Measurements from ENCODE around the gene DMD. TPM values are rescaled to one million over a fixed set of nuclear protein-coding genes. Genes with fewer than 3 reads are reported as not detected.

Gene DMD
- total RNA-seq, 1 experiment from 2014 or later: 2.2 TPM

DNA sequence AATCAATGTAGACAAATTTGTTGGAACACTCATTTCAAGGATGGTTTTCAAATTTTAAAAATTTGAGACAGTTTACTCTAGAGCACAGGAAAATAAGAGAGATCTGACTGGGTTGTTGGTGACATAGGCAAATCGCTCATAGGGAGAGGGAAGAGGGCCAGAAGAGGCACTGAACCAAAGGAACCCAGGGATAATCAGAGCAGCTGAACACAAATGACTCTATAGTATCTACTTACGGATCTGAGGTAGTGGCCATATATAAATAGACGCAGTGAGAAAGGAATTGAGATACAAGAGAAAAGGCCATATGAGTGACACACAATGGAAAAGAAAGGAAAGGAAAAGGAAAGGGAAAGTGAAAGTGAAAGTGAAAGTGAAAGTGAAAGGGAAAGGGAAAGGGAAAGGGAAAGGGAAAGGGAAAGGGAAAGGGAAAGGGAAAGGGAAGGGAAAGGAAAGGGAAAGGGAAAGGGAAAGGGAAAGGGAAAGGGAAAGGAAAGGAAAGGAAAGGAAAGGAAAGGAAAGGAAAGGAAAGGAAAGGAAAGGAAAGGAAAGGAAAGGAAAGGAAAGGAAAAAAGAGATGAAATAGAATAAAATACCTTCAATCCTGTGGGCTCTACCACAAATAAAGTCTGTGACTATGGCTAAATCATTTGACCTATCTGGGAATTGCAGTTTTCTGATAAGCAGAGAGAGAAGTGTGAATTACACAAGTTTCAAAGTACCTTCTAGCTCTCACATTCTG, 759.2 kb downstream of the DMD start:
- in situ Hi-C loops (cut with HindIII; ENCODE audit: low pct_unique_long_range_greater_than_20kb, low sequenced_read_pairs) (no loop called here), intact Hi-C loops (cut with micrococcal nuclease; ENCODE audit: unreplicated experiment) (no loop called here)
- CTCF ChIA-PET: no interaction called here

DNA sequence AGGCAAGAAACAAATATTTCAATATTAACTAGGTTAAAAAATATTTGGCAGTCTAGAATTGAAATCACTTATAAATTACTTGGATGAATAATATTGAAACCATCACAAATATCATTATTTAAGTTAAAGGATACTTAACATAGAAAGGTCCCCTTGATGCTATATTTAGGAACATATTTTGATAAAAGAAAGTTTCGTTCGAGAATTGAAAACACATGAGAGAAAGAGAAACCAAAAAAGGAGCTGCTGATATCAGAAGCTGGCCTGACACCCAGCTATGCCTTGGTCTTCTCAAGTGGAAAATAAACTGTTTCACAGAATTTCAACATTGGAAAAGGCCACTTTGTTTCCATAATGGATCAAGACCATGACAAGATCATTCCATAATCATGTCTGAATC, 762.4 kb downstream of the DMD start:
- Histone ChIP-seq H3K4me3 (ENCODE audit: low read depth in 2 of 2, low read length in 2 of 2) (no peak overlapping the region), H3K36me3 (ENCODE audit: control insufficient read depth, insufficient read depth, low read length) (no peaks in the 10 kb centered on the region), H3K27me3 (ENCODE audit: control insufficient read depth, insufficient read depth, low read length) (no peaks in the 10 kb centered on the region), H3K27ac (ENCODE audit: low read length) (no peak overlapping the region), H3K4me1 (ENCODE audit: control insufficient read depth, insufficient read depth, low read length) (no peaks in the 10 kb centered on the region), H3K9me3 (ENCODE audit: control insufficient read depth, insufficient read depth, low read depth, low read length) (no peaks in the 10 kb centered on the region)
- in situ Hi-C loops (cut with HindIII; ENCODE audit: low pct_unique_long_range_greater_than_20kb, low sequenced_read_pairs) (no loop called here), intact Hi-C loops (cut with micrococcal nuclease; ENCODE audit: unreplicated experiment) (no loop called here)
- DNase-seq (ENCODE audit: low read depth, low spot score) (no peak), ATAC-seq (no peak)
- POLR2A ChIA-PET: no interaction called here
- no TSS peak for BruUV-seq (replicated peaks)
- no peak for TF ChIP-seq POLR2AphosphoS5 (IDR thresholded peaks at IDR 0.05; ENCODE audit: low read depth, low read length)
- TF ChIP-seq TCF7L2 (IDR thresholded peaks at IDR 0.05; ENCODE audit: low read depth, low read length): no peak
- TF ChIP-seq, protein P1, sequence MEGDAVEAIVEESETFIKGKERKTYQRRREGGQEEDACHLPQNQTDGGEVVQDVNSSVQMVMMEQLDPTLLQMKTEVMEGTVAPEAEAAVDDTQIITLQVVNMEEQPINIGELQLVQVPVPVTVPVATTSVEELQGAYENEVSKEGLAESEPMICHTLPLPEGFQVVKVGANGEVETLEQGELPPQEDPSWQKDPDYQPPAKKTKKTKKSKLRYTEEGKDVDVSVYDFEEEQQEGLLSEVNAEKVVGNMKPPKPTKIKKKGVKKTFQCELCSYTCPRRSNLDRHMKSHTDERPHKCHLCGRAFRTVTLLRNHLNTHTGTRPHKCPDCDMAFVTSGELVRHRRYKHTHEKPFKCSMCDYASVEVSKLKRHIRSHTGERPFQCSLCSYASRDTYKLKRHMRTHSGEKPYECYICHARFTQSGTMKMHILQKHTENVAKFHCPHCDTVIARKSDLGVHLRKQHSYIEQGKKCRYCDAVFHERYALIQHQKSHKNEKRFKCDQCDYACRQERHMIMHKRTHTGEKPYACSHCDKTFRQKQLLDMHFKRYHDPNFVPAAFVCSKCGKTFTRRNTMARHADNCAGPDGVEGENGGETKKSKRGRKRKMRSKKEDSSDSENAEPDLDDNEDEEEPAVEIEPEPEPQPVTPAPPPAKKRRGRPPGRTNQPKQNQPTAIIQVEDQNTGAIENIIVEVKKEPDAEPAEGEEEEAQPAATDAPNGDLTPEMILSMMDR (IDR thresholded peaks at IDR 0.05): no peak
- TF ChIP-seq SIN3A (IDR thresholded peaks at IDR 0.05; ENCODE audit: borderline replicate concordance, insufficient read depth, low read depth, low read length): no peak
- TF ChIP-seq, protein P2, sequence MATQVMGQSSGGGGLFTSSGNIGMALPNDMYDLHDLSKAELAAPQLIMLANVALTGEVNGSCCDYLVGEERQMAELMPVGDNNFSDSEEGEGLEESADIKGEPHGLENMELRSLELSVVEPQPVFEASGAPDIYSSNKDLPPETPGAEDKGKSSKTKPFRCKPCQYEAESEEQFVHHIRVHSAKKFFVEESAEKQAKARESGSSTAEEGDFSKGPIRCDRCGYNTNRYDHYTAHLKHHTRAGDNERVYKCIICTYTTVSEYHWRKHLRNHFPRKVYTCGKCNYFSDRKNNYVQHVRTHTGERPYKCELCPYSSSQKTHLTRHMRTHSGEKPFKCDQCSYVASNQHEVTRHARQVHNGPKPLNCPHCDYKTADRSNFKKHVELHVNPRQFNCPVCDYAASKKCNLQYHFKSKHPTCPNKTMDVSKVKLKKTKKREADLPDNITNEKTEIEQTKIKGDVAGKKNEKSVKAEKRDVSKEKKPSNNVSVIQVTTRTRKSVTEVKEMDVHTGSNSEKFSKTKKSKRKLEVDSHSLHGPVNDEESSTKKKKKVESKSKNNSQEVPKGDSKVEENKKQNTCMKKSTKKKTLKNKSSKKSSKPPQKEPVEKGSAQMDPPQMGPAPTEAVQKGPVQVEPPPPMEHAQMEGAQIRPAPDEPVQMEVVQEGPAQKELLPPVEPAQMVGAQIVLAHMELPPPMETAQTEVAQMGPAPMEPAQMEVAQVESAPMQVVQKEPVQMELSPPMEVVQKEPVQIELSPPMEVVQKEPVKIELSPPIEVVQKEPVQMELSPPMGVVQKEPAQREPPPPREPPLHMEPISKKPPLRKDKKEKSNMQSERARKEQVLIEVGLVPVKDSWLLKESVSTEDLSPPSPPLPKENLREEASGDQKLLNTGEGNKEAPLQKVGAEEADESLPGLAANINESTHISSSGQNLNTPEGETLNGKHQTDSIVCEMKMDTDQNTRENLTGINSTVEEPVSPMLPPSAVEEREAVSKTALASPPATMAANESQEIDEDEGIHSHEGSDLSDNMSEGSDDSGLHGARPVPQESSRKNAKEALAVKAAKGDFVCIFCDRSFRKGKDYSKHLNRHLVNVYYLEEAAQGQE (IDR thresholded peaks at IDR 0.05; ENCODE audit: insufficient read depth in 1 of 2, low read depth in 2 of 2, low read length in 1 of 2): no peak
- CTCF ChIA-PET: no interaction called here

More for the DNA sequence above, 759.2 kb downstream of the DMD start:
- Histone ChIP-seq H3K36me3 (ENCODE audit: control insufficient read depth, insufficient read depth, low read length) (no peaks in the 10 kb centered on the region), H3K4me3 (ENCODE audit: low read depth in 2 of 2, low read length in 2 of 2) (no peak overlapping the region), H3K27ac (ENCODE audit: low read length) (no peak overlapping the region), H3K27me3 (ENCODE audit: control insufficient read depth, insufficient read depth, low read length) (no peaks in the 10 kb centered on the region), H3K4me1 (ENCODE audit: control insufficient read depth, insufficient read depth, low read length) (no peaks in the 10 kb centered on the region), H3K9me3 (ENCODE audit: control insufficient read depth, insufficient read depth, low read depth, low read length) (no peaks in the 10 kb centered on the region)
- TF ChIP-seq, protein P2 (IDR thresholded peaks at IDR 0.05; ENCODE audit: insufficient read depth in 1 of 2, low read depth in 2 of 2, low read length in 1 of 2): no peak
- TF ChIP-seq POLR2AphosphoS5 (IDR thresholded peaks at IDR 0.05; ENCODE audit: low read depth, low read length): no peak
- no peak for TF ChIP-seq SIN3A (IDR thresholded peaks at IDR 0.05; ENCODE audit: borderline replicate concordance, insufficient read depth, low read depth, low read length)
- TF ChIP-seq TCF7L2 (IDR thresholded peaks at IDR 0.05; ENCODE audit: low read depth, low read length): no peak
- TF ChIP-seq, protein P1 (IDR thresholded peaks at IDR 0.05): no peak
- DNase-seq (ENCODE audit: low read depth, low spot score) (no peak), ATAC-seq (no peak)
- BruUV-seq (replicated peaks): no TSS peak
- POLR2A ChIA-PET: no interaction called here

Data from Panc1 (cell line).